ENCODE results near the gene ZER1. TPM values are rescaled to one million over a fixed set of nuclear protein-coding genes. Genes with fewer than 3 reads are reported as not detected.

Gene ZER1
- total RNA-seq, 2 experiments from 2014 or later: 11.0 to 15.1 TPM

- POLR2A ChIA-PET: interaction anchor here (0.6 to 1.3 kb wide), 3 partner anchors 26 to 297 kb away, joined by 3 to 6 read pairs (median 3); partner anchors contain the start of gene ZDHHC12
- no TSS peak for BruUV-seq (replicated peaks)
These were observed 7.4 kb downstream of the ZER1 start for GRCh38 chr9:128764361-128764760.

DNA sequence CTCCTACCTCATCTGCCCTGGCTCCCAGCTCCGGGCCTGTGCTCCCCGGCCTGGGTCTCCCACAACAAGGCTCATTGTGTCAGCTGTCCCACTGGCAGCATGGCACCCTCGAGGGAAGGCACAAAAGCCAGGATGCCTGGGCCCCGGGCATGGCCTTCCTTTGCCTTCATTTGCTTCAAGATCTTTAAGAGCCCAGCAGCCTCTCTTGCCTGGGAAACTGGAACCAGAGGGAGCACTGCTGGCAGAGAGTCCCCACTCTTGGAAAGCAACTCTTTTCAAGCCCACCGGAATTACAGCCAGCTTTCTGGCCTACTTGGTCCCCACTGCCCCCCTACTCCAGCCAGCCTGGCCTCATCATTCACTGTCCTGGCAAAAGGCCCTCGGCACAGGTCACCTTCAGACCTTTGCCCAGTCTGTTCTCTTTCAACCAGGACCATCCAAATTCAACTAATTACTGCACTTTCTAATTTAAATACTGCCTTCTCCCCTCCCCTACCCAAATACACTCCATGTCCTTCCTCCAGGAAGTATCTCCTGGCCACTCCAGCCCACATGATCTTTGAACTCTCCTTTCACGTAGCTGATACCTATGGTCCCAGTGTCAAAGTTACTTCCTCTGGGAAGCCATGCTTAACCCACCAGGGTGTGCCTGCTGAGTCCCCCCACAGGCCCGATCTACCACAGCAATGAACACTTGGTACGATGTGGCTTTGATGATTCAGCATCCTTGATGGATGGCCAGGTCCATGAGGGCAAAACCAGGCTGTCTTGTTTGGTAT lies 8.9 kb downstream of the ZER1 start:
- intact Hi-C loops (cut with micrococcal nuclease; ENCODE audit: unreplicated experiment): no loop called here
- TF ChIP-seq CTCF (conservative IDR thresholded peaks at IDR 0.05; ENCODE audit: low read length): no peak
- no peak for TF ChIP-seq EZH2phosphoT487 (IDR thresholded peaks at IDR 0.05; ENCODE audit: borderline replicate concordance, low read depth, low read length)
- DNase-seq (ENCODE audit: low spot score): no peak
- H3K4me2 ChIP-seq (ENCODE audit: low read length): no peak overlapping the region
- H3K79me2 ChIP-seq (ENCODE audit: insufficient read depth, low read depth, low read length): no peaks in the 10 kb centered on the region
- no peak overlapping the region for H3K4me3 ChIP-seq (ENCODE audit: low read depth, low read length, poor library complexity, severe bottlenecking)
- H2AFZ ChIP-seq (ENCODE audit: low read length): no peak overlapping the region
- H3K9me2 ChIP-seq (ENCODE audit: insufficient read depth, low read length): no peaks in the 10 kb centered on the region
- no peaks in the 10 kb centered on the region for H4K20me1 ChIP-seq (ENCODE audit: insufficient read depth, low read length)
- H3K36me3 ChIP-seq (ENCODE audit: insufficient read depth, low read length): no peaks in the 10 kb centered on the region
- H3K27ac ChIP-seq (ENCODE audit: low read depth, low read length, poor library complexity, severe bottlenecking): no peak overlapping the region
- ChIA-PET POLR2A (no interaction called here), CTCF (ENCODE audit: unreplicated experiment) (no interaction called here)
- BruUV-seq (replicated peaks): no TSS peak
- H3K4me1 ChIP-seq (ENCODE audit: insufficient read depth, low read length, poor library complexity, severe bottlenecking): no peaks in the 10 kb centered on the region
- no peaks in the 10 kb centered on the region for H3K9me3 ChIP-seq (ENCODE audit: low read length)

More at GRCh38 chr9:128764361-128764760, 7.4 kb downstream of the ZER1 start:
- CTCF ChIA-PET (ENCODE audit: unreplicated experiment): interaction anchor here (0.6 to 1.1 kb wide), 2 partner anchors 39 to 115 kb away, joined by 3 read pairs; no protein-coding TSS in a partner anchor
- DNase-seq (ENCODE audit: low spot score): peak; percentile 53
- Histone ChIP-seq H3K27ac (ENCODE audit: low read depth, low read length, poor library complexity, severe bottlenecking) (no peak overlapping the region), H3K4me2 (ENCODE audit: low read length) (no peak overlapping the region), H4K20me1 (ENCODE audit: insufficient read depth, low read length) (no peaks in the 10 kb centered on the region), H3K4me3 (ENCODE audit: low read depth, low read length, poor library complexity, severe bottlenecking) (no peak overlapping the region), H3K4me1 (ENCODE audit: insufficient read depth, low read length, poor library complexity, severe bottlenecking) (no peaks in the 10 kb centered on the region), H3K36me3 (ENCODE audit: insufficient read depth, low read length) (no peaks in the 10 kb centered on the region), H3K79me2 (ENCODE audit: insufficient read depth, low read depth, low read length) (no peaks in the 10 kb centered on the region), H3K9me2 (ENCODE audit: insufficient read depth, low read length) (no peaks in the 10 kb centered on the region), H2AFZ (ENCODE audit: low read length) (no peak overlapping the region), H3K9me3 (ENCODE audit: low read length) (no peaks in the 10 kb centered on the region)
- intact Hi-C loops (cut with micrococcal nuclease; ENCODE audit: unreplicated experiment): no loop called here
- TF ChIP-seq EZH2phosphoT487 (IDR thresholded peaks at IDR 0.05; ENCODE audit: borderline replicate concordance, low read depth, low read length) (no peak), CTCF (conservative IDR thresholded peaks at IDR 0.05; ENCODE audit: low read length) (peak; percentile 65)

DNA sequence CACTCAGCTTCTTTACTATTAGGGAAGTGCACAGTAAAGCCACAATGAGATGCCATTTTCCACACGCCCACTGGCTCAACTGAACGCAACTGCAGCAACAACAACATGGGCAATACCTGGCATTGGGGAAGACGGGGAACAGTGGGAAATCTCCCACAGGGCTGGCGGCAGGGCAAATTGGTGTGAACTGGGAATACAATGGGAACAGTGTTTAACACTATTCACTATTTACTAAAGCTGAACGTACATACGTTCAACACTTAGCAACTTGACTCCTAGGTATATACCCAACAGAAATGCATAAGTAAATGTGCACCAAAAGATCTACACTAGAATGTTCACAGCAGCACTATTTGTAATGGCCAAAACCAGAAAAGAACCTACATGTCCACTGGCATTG lies 14.1 kb downstream of the ZER1 start:
- no peak overlapping the region for H2AFZ ChIP-seq (ENCODE audit: low read length)
- H3K79me2 ChIP-seq (ENCODE audit: insufficient read depth, low read depth, low read length): no peaks in the 10 kb centered on the region
- H3K9me3 ChIP-seq (ENCODE audit: low read length): no peaks in the 10 kb centered on the region
- H3K27ac ChIP-seq (ENCODE audit: low read depth, low read length, poor library complexity, severe bottlenecking): no peak overlapping the region
- H3K9me2 ChIP-seq (ENCODE audit: insufficient read depth, low read length): no peaks in the 10 kb centered on the region
- TF ChIP-seq CTCF (conservative IDR thresholded peaks at IDR 0.05; ENCODE audit: low read length) (no peak), EZH2phosphoT487 (IDR thresholded peaks at IDR 0.05; ENCODE audit: borderline replicate concordance, low read depth, low read length) (no peak)
- H3K4me1 ChIP-seq (ENCODE audit: insufficient read depth, low read length, poor library complexity, severe bottlenecking): no peaks in the 10 kb centered on the region
- CTCF ChIA-PET (ENCODE audit: unreplicated experiment): no interaction called here
- no peak overlapping the region for H3K4me3 ChIP-seq (ENCODE audit: low read depth, low read length, poor library complexity, severe bottlenecking)
- H3K4me2 ChIP-seq (ENCODE audit: low read length): no peak overlapping the region
- no TSS peak for BruUV-seq (replicated peaks)
- intact Hi-C loops (cut with micrococcal nuclease; ENCODE audit: unreplicated experiment): no loop called here
- no peak for DNase-seq (ENCODE audit: low spot score)
- POLR2A ChIA-PET: interaction anchor here (0.6 kb wide), 1 partner anchor 584 kb away, joined by 3 read pairs; no protein-coding TSS in a partner anchor
- H3K36me3 ChIP-seq (ENCODE audit: insufficient read depth, low read length): 0 out of 2 replicates have a peak, but pooled peaks cover 5% of the 10 kb centered on the region
- H4K20me1 ChIP-seq (ENCODE audit: insufficient read depth, low read length): no peaks in the 10 kb centered on the region

Measured in OCI-LY7 (cell line).